Caco-2 (cell line): Measurements from ENCODE around the gene TXNL1. TPM values are rescaled to one million over a fixed set of nuclear protein-coding genes. Genes with fewer than 3 reads are reported as not detected.

Experiments used
- BruUV-seq: library from RNA; stranded (reverse); fragments of 400-500 nt; replicated peaks from 2 replicates; lab custom pipeline; 2021; lab: Mats Ljungman, UMichigan
- CTCF ChIA-PET: fragments of 300-600 bp; sonication (Branson Sonifier 250); formaldehyde crosslinking; loops from one replicate; lab custom pipeline; 2022; ENCODE audit warnings: antibody characterized with exemption; lab: Charles Lee
- POLR2A ChIA-PET: fragments of 300-600 bp; sonication (Branson Sonifier 250); formaldehyde crosslinking; loops from one replicate; lab custom pipeline; 2022; ENCODE audit warnings: antibody characterized with exemption; lab: Charles Lee
- DNase-seq, 2 experiments: peaks; one replicate each; pipeline versions ENCODE4 v3.0.0 to v3.0.0-alpha.2; 2020 to 2022
- H3K27me3 ChIP-seq: replicated peaks from 2 replicates; pipeline ENCODE4 v1.6.0; 2011; ENCODE audit warnings: low read length; ENCODE audit not compliant: control insufficient read depth, insufficient read depth
- H3K36me3 ChIP-seq: 2 replicates; pipeline ENCODE4 v1.5.1; 2011; ENCODE audit warnings: low read length; ENCODE audit not compliant: control insufficient read depth, insufficient read depth
- H3K4me1 ChIP-seq: fragments of 250-450 bp; sonication (Bioruptor Pico); 2 replicates; pipeline ENCODE4 v1.5.1; 2020; ENCODE audit warnings: mild to moderate bottlenecking
- H3K4me3 ChIP-seq: 2 replicates; pipeline ENCODE4 v1.5.1; 2011; ENCODE audit warnings: low read depth, mild to moderate bottlenecking, control low read depth, low read length
- H3K9me3 ChIP-seq: fragments of 250-450 bp; sonication (Bioruptor Pico); 2 replicates; pipeline ENCODE4 v1.5.1; 2020; ENCODE audit warnings: mild to moderate bottlenecking, moderate library complexity
- H3K27ac Mint-ChIP-seq: one replicate; pipeline ENCODE4 v1.8.0; 2022; ENCODE audit warnings: mixed read lengths; ENCODE audit not compliant: unreplicated experiment
- H3K27me3 Mint-ChIP-seq: one replicate; pipeline ENCODE4 v1.8.0; 2022; ENCODE audit warnings: mixed read lengths; ENCODE audit not compliant: insufficient read depth, unreplicated experiment
- H3K36me3 Mint-ChIP-seq: one replicate; pipeline ENCODE4 v1.8.0; 2022; ENCODE audit warnings: mild to moderate bottlenecking, mixed read lengths; ENCODE audit not compliant: insufficient read depth, unreplicated experiment
- H3K4me1 Mint-ChIP-seq: one replicate; pipeline ENCODE4 v1.8.0; 2022; ENCODE audit warnings: low read depth, mixed read lengths; ENCODE audit not compliant: unreplicated experiment
- H3K4me3 Mint-ChIP-seq: one replicate; pipeline ENCODE4 v1.8.0; 2022; ENCODE audit warnings: mild to moderate bottlenecking, moderate library complexity, mixed read lengths; ENCODE audit not compliant: unreplicated experiment
- H3K9me3 Mint-ChIP-seq: one replicate; pipeline ENCODE4 v1.8.0; 2022; ENCODE audit warnings: mixed read lengths; ENCODE audit not compliant: unreplicated experiment
- intact Hi-C: fragments of 100-400 bp; cut with micrococcal nuclease; formaldehyde crosslinking; loops from one replicate; pipeline ENCODE4 v1.10.0; 2022; ENCODE audit not compliant: unreplicated experiment
- total RNA-seq: library from RNA; stranded (reverse); gene quantifications from 2 replicates; pipeline ENCODE4 v1.2.3, GENCODE V29; 2022
- TF ChIP-seq, protein P1 (sequence below), 2 experiments: fragments of 200-600 bp in 1 of 2; IDR thresholded peaks; 1 replicate in 1 of 2; 2 replicates in 1 of 2; pipeline versions ENCODE4 v1.5.1 to v1.8.0; 2011 to 2022; ENCODE audit warnings: antibody characterized with exemption in 1 of 2, control low read depth in 1 of 2, inconsistent platforms in 1 of 2, low read depth in 1 of 2, low read length in 1 of 2, mild to moderate bottlenecking in 1 of 2, moderate library complexity in 1 of 2; ENCODE audit not compliant: insufficient read depth in 1 of 2, severe bottlenecking in 1 of 2, unreplicated experiment in 1 of 2

The TXNL1 gene
- total RNA-seq, 1 experiment from 2014 or later, result 49.0 TPM

DNA sequence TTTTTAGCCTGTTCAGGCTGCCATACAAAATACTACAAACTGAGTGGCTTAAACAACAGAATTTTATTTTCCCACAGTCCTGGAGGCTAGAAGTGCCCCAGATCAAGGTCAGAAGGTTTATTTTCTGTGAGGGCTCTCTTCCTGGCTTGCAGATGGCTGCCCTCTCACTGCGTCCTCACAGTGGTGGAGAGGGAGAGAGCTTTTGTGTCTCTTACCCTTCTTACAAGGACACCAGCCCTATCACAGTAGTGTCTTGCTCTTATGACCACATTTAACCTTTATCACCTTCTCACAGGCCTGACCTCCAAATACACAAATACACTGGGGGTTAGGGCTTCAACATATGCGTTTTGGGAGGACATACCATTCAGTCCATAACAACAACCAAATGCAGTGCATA, 24.5 kb upstream of the TXNL1 start:
- BruUV-seq, result no TSS peak
- no peak for DNase-seq
- Mint-ChIP-seq H3K9me3 (no peaks in the 10 kb centered on the region), H3K27ac (no peak overlapping the region), H3K4me3 (no peak overlapping the region), H3K36me3 (no peaks in the 10 kb centered on the region), H3K4me1 (no peaks in the 10 kb centered on the region), H3K27me3 (no peaks in the 10 kb centered on the region)
- POLR2A ChIA-PET, result no interaction called here
- CTCF ChIA-PET, result no interaction called here
- TF ChIP-seq, protein P1, sequence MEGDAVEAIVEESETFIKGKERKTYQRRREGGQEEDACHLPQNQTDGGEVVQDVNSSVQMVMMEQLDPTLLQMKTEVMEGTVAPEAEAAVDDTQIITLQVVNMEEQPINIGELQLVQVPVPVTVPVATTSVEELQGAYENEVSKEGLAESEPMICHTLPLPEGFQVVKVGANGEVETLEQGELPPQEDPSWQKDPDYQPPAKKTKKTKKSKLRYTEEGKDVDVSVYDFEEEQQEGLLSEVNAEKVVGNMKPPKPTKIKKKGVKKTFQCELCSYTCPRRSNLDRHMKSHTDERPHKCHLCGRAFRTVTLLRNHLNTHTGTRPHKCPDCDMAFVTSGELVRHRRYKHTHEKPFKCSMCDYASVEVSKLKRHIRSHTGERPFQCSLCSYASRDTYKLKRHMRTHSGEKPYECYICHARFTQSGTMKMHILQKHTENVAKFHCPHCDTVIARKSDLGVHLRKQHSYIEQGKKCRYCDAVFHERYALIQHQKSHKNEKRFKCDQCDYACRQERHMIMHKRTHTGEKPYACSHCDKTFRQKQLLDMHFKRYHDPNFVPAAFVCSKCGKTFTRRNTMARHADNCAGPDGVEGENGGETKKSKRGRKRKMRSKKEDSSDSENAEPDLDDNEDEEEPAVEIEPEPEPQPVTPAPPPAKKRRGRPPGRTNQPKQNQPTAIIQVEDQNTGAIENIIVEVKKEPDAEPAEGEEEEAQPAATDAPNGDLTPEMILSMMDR (IDR thresholded peaks at IDR 0.05; ENCODE audit: insufficient read depth in 1 of 2, low read depth in 1 of 2, low read length in 1 of 2, severe bottlenecking in 1 of 2, unreplicated experiment in 1 of 2), result no peak
- Histone ChIP-seq H3K36me3 (no peaks in the 10 kb centered on the region), H3K9me3 (no peaks in the 10 kb centered on the region), H3K4me1 (no peaks in the 10 kb centered on the region), H3K4me3 (no peak overlapping the region), H3K27me3 (no peaks in the 10 kb centered on the region)
- intact Hi-C loops, result no loop called here

DNA sequence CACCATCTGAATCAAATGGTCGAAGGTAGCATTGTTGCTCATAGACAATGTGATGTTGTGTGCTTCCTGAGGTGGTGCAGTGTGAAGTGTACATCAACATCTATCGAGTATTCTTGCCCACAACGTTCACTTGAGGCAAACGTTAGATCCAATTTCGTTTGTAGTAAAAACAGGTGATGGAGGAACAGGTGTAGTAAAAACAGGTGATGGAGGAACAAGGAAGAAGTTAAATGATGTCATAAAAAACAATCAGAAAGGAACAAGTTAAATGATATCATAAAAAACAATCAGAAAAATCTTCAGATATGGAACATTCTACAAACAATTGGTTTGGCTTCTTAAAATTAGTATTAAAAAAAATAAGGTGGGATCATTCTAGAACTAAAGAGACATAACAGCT, 24.1 kb upstream of the TXNL1 start:
- Mint-ChIP-seq H3K4me1 (no peaks in the 10 kb centered on the region), H3K36me3 (no peaks in the 10 kb centered on the region), H3K4me3 (no peak overlapping the region), H3K9me3 (no peaks in the 10 kb centered on the region), H3K27ac (no peak overlapping the region), H3K27me3 (no peaks in the 10 kb centered on the region)
- H3K27me3 ChIP-seq, result no peaks in the 10 kb centered on the region
- intact Hi-C loops, result no loop called here
- ChIA-PET CTCF (no interaction called here), POLR2A (no interaction called here)
- no peaks in the 10 kb centered on the region for H3K9me3 ChIP-seq
- H3K4me3 ChIP-seq, result no peak overlapping the region
- H3K36me3 ChIP-seq, result no peaks in the 10 kb centered on the region
- no TSS peak for BruUV-seq
- TF ChIP-seq, protein P1 (IDR thresholded peaks at IDR 0.05; ENCODE audit: insufficient read depth in 1 of 2, low read depth in 1 of 2, low read length in 1 of 2, severe bottlenecking in 1 of 2, unreplicated experiment in 1 of 2), result no peak
- H3K4me1 ChIP-seq, result no peaks in the 10 kb centered on the region
- DNase-seq, result no peak

DNA sequence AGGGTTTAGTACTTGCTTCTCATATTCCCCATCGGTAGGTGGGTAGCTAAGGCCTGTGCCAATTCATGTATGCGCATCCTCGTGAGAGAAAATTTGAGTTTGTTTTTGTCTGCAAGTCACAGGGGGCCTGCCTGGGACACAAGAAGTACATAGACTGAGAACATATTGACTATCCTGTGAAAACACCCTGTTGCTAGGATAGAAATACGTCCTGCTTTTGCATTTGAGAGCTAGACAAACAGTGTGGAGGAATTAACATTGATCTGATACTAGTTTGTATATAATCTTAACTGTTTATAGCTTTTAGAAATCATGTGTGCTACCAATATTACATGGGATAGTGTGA, 23.6 kb upstream of the TXNL1 start:
- Mint-ChIP-seq H3K27ac (no peak overlapping the region), H3K4me3 (no peak overlapping the region), H3K36me3 (no peaks in the 10 kb centered on the region), H3K27me3 (no peaks in the 10 kb centered on the region), H3K4me1 (no peaks in the 10 kb centered on the region), H3K9me3 (no peaks in the 10 kb centered on the region)
- Histone ChIP-seq H3K9me3 (no peaks in the 10 kb centered on the region), H3K4me1 (no peaks in the 10 kb centered on the region), H3K4me3 (no peak overlapping the region), H3K27me3 (no peaks in the 10 kb centered on the region), H3K36me3 (no peaks in the 10 kb centered on the region)
- CTCF ChIA-PET, result no interaction called here
- intact Hi-C loops, result no loop called here
- DNase-seq, result no peak
- POLR2A ChIA-PET, result no interaction called here
- BruUV-seq, result no TSS peak
- TF ChIP-seq, protein P1 (IDR thresholded peaks at IDR 0.05; ENCODE audit: insufficient read depth in 1 of 2, low read depth in 1 of 2, low read length in 1 of 2, severe bottlenecking in 1 of 2, unreplicated experiment in 1 of 2), result no peak
